GM10248 (cell line): ENCODE data around the gene EIF2AK2.
A peak's percentile ranks its signal among the peaks of the same experiment; 100 is the strongest.
"Not testable (repeated sequence)": the region's sequence is repeated elsewhere in the genome, so short reads cannot be mapped to it uniquely, and the experiment has no call there.

Experiments
- CTCF ChIA-PET: fragments of 300-600 bp; sonication (Branson Sonifier 250); formaldehyde crosslinking; extraction: SDS; loops from one replicate; lab custom pipeline; 2021; ENCODE audit warnings: antibody characterized with exemption; lab: Yijun Ruan, JAX
- POLR2A ChIA-PET: fragments of 350-650 bp; sonication (Branson Sonifier 250); formaldehyde crosslinking; extraction: SDS; loops from one replicate; lab custom pipeline; 2020; ENCODE audit warnings: antibody characterized with exemption; lab: Yijun Ruan, JAX
- DNase-seq: peaks from one replicate; pipeline ENCODE4 v3.0.0; 2012; ENCODE audit errors: extremely low spot score
- CTCF ChIP-seq: IDR thresholded peaks from 2 replicates; pipeline ENCODE4 v1.5.1; 2012; ENCODE audit warnings: mild to moderate bottlenecking, low read depth; ENCODE audit errors: extremely low read depth, missing control alignments, control extremely low read depth

EIF2AK2 gene

GRCh38 chr2:37156857-37157714 lies at the start of gene EIF2AK2:
Gene EIF2AK2, minus strand, starts transcription at chr2:37156980. Its CDS starts 9,174 bp downstream, at chr2:37147806.
- ChIA-PET CTCF (interaction anchor here (0.7 to 6.2 kb wide), 6 partner anchors 12 to 721 kb away, joined by 3 to 49 read pairs (median 3); no protein-coding TSS in a partner anchor), POLR2A (interaction anchor here (0.5 to 1.0 kb wide), 3 partner anchors 40 to 1344 kb away, joined by 3 read pairs; no protein-coding TSS in a partner anchor)
- DNase-seq, result peak; percentile 97
- no peak for TF ChIP-seq CTCF

- DNase-seq, result no peak
- TF ChIP-seq CTCF, result no peak
- CTCF ChIA-PET, result no interaction called here
- POLR2A ChIA-PET, result no interaction called here
These were observed 49.0 kb upstream of the EIF2AK2 start for GRCh38 chr2:37205689-37206341.

GRCh38 chr2:37205071-37205661 lies 48.4 kb upstream of the EIF2AK2 start:
- DNase-seq, CTCF ChIA-PET, POLR2A ChIA-PET: not testable (repeated sequence)

GRCh38 chr2:37203708-37204107 lies 46.9 kb upstream of the EIF2AK2 start:
- DNase-seq, result no peak
- CTCF ChIA-PET, result interaction anchor here (1.4 kb wide), 1 partner anchor 10 kb away, joined by 4 read pairs; no protein-coding TSS in a partner anchor
- no peak for TF ChIP-seq CTCF
- POLR2A ChIA-PET, result no interaction called here

GRCh38 chr2:37201766-37202165 lies 45.0 kb upstream of the EIF2AK2 start:
- POLR2A ChIA-PET, result interaction anchor here (0.7 kb wide), 1 partner anchor 1542 kb away, joined by 8 read pairs; no protein-coding TSS in a partner anchor
- CTCF ChIA-PET, result interaction anchor here (1.0 to 1.6 kb wide), 3 partner anchors 9 to 17 kb away, joined by 4 read pairs; no protein-coding TSS in a partner anchor
- no peak for DNase-seq
- TF ChIP-seq CTCF, result no peak

GRCh38 chr2:37201208-37201607 lies 44.4 kb upstream of the EIF2AK2 start:
- ChIA-PET POLR2A (no interaction called here), CTCF (interaction anchor here (1.0 to 1.6 kb wide), 4 partner anchors 8 to 33 kb away, joined by 4 read pairs; no protein-coding TSS in a partner anchor)
- DNase-seq, result no peak
- TF ChIP-seq CTCF, result no peak
